ENCODE measurements around the gene PDCL2.

DNA sequence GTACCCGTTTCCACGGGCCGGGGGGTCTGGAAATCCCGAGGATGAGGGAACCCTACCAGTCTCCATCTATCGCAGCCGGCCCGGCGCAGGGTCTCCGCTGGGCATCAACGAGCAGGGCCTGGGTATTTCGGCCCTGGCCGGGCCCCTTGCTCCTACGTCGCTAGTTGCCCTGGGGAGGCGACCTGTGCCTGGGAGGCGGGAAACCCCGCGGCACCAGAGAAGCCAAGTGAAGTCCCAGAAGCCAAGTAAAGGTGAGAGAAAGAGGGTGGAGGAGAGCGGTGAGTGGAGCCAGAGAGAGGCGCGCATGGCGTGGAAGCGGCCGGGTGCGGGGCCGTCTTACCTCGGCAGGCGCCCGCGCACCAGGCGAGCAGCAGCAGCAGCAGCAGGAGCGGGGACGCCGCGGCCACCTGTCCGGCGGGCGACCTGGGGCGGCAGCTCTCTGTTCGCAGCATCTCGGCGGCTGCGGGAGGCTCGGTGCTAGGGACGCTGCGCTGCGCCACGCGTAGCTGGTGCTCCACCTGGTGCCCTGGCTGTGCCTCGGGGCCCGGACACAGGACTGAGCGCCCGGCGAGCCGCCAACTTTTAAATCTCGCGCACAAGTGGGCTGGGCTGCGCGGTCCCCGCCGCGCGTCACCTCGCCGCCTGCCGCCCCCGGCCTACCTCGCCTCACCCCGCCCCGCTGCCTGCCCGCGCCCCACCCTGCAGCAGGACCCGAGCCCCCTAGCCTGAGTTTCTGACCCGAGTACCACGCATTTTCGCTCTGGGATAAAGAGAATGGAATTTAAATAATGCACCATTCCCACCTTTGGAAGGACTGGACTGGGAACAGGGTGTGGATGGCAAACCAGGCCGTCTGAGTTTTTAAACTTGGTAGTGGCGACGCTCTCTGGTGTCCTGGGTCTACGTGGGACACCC is 44.0 kb upstream of the PDCL2 start, which contains the start of gene NMU:
- TF ChIP-seq, protein P1, sequence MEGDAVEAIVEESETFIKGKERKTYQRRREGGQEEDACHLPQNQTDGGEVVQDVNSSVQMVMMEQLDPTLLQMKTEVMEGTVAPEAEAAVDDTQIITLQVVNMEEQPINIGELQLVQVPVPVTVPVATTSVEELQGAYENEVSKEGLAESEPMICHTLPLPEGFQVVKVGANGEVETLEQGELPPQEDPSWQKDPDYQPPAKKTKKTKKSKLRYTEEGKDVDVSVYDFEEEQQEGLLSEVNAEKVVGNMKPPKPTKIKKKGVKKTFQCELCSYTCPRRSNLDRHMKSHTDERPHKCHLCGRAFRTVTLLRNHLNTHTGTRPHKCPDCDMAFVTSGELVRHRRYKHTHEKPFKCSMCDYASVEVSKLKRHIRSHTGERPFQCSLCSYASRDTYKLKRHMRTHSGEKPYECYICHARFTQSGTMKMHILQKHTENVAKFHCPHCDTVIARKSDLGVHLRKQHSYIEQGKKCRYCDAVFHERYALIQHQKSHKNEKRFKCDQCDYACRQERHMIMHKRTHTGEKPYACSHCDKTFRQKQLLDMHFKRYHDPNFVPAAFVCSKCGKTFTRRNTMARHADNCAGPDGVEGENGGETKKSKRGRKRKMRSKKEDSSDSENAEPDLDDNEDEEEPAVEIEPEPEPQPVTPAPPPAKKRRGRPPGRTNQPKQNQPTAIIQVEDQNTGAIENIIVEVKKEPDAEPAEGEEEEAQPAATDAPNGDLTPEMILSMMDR (IDR thresholded peaks at IDR 0.05): no peak
- TF ChIP-seq POLR2A (IDR thresholded peaks at IDR 0.05): no peak
